CD4-positive, alpha-beta T cell treated with Interleukin-1 beta for 1 hour (primary cell): ENCODE results near the gene CYP2R1.
"Not testable (repeated sequence)": the region's sequence is repeated elsewhere in the genome, so short reads cannot be mapped to it uniquely, and the experiment has no call there.

ENCODE experiments used
- DNase-seq, 2 donors: peaks; one replicate each; pipeline ENCODE4 v3.0.0-alpha.2; 2020 to 2022

Gene CYP2R1

DNA sequence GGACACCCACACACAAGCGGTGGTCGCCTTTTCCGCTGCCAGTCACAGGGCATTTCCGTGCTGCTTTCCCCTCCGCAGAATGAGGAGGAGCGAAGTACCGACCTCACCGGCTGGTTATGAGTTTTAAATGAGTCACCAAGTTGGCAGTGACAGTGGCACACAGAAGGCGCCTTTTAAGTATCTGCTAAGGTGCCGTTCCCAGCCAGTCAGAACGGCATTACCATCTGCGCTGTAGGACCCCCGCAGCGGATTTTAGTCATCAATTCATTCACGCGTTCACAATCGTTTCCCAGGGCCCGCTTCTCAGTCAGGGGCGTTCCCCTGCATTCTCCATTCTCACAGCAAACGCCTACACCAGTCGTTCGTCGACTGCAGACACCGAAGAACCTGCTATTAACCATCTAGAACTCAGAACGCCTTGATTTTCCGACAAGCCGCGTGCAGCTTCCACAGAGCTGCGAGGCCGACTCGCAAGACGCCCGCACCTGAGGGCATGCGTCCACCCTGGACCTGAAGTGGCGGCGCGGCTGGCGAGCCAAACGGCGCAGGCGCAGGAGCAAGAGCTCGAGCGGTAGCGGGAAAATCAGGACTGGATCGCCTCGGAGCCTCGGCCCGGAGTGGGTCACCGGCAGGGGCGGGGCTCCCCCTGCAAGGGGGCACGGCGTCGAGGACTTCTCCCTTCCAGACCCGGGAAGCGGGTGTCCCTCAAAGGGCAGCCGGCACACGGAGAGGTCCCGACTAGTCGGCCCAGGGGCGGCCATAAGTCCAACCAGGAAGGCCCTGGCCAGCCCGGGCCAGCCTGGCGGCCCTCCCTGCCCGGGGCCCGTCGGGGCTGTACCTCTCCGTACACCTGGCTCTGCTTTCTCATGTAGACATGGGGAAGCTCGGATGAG is 642 bp downstream of the CYP2R1 start:
- peak; percentile 87 to 90 for DNase-seq

DNA sequence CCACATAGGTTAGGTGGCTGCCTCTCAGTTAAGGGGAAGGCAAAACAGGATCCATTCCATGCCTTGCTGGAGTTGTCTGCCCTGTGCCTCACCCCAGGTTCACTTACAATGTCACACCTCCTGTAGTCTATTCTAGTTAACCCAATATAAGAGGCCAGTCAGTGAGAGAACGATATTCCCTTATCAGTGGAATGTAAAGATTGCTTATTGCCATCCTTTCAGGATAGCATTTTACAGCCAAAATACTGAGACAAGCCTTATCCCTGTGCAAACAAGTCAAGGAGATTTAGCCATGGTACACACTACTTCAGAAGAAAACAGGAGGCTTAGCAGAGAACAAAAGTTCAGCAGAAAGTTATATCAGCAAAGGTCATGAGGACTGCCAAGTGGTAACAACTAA is 5.5 kb downstream of the CYP2R1 start:
- no peak for DNase-seq

DNA sequence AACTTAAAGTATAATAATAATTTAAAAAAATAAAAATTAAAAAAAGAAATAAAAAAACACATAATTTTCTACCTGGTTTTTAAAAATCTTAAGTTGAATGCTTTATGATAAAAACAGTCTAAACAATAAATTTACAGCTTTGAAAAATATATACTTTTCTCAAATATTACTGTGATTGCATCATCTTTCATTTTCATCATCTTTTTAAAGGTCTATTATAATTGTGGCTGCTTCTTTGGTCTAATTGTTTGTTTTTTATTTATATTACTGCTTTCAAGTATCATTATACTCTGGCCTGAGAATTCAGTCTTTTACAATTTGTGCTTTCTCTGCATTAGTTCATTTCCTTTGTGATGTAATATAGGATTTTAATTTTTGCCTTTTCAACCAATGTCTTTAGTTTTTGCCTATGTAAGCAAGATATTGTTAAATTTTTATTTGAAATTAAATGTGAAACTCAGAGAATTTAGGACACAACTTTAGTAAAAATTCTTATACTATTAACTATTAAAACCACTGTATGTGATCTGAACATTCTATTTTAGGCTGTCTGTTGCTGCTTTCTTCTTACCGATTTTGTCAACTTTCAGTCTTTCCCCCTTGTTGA is 7.3 kb downstream of the CYP2R1 start:
- DNase-seq = no peak

DNA sequence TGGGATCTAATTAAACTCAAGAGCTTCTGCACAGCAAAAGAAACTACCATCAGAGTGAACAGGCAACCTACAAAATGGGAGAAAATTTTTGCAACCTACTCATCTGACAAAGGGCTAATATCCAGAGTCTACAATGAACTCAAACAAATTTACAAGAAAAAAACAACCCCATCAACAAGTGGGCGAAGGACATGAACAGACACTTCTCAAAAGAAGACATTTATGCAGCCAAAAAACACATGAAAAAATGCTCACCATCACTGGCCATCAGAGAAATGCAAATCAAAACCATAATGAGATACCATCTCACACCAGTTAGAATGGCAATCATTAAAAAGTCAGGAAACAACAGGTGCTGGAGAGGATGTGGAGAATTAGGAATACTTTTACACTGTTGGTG is 8.3 kb downstream of the CYP2R1 start:
- not testable (repeated sequence) for DNase-seq

DNA sequence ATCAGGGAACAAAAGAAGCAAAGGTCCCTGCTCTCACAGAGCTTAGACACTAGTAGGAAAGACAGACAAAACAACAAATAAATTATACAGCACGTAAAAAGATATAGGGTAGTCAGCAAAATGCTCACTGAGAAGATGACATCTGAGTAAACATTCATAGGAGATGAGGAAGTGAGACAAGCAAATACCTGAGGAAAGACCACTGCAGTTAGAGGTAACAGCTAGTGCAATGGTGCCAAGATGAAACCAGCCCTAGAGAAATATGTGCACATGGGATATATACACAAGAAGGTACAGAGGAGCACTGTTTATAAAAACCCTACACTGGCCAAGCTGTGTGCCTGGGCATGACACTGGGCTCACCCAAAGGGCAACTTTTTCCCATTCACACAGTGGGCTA is 9.8 kb downstream of the CYP2R1 start:
- no peak for DNase-seq

DNA sequence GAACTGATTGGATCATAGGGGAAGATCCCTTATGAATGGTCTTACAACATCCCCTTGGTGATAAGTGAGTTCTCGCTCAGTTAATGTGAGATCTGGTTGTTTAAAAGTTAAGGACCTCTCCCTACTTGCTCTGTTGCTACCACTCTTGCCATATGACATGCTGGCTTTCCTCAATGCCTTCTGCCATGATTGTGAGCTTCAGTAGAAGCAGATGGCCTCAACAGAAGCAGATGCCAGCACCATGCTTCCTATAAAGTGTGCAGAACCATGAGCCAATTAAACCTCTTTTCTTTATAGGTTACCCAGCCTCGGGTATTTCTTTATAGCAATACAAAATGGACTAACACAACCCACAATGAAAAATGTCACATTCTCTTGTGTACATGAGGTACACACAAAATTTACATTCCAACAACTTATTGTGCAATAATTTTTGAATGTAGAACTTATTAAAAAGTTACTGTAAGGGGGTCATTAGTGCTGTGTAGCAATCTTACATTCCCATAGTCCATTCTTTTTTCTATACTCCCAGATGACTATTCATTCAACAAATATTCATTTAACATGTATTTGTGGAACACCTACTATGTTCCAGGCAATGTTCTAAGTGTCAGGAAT is 10.3 kb downstream of the CYP2R1 start:
- DNase-seq = no peak

DNA sequence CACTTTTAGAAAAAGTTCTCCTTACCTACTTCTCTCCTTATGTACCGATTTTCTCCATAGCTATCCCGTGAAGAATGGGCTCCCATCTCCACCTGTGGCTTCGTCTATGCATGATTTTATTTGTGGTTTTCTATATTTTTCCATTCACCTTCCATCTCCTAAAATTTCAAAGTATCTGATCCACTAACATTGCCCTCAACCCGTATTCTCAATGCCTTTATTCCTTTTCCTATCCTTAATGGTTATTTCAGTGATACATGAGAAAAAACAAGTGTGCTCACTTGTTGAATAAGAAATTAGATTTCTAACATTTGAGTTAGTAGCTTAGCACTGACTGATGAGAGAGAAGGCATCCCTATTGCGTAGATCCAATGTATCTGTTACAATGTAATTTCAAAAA is 16.9 kb downstream of the CYP2R1 start:
- no peak for DNase-seq

DNA sequence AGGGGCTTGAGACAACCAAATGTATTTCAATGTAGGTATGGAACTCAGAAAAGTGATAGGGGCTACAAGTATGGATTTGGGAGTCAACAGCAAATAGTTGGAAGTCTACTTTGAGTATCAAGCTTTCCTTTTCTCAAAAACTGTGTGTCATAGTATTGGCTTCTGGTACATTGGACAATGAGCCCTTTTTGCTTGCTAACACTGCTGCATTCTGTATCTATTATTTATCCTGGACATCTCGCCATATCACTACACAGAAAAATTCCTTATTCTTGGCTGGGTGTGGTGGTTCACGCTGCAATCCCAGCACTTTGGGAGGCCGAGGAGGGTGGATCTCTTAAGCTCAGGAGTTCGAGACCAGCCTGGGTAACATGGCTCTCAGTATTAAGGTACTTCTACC is 18.4 kb downstream of the CYP2R1 start:
- DNase-seq = no peak

DNA sequence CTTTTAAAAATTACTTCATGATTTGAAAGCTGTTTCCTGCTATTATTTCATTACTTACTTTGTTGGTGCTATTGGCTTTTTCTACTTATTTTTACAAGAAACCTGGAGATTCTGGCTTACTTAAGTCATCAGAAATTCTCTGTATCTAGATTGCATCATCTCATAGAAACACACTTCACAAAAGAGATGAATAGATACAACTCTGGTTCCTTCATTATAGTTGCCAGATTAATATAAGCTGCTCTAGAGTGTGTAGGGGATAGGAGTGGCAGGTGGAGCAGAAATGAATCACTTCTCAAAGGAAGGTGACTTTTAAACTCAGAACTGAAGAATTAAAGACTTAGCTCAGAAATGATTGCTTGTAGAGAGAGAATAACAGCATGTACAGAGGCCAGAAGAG is 20.0 kb downstream of the CYP2R1 start:
- DNase-seq = no peak

DNA sequence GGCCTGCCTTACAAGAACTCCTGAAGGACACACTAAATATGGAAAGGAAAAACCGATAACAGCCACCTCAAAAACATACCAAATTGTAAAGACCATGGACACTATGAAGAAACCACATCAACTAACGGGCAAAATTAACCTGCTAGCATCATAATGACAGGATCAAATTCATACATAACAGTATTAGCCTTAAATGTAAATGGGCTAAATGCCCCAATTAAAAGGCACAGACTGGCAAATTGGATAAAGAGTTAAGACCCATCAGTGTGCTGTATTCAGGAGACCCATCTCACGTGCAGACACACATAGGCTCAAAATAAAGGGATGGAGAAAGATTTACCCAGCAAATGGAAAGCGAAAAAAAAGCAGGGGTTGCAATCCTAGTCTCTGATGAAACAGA is 28.3 kb downstream of the CYP2R1 start:
- DNase-seq = not testable (repeated sequence)

DNA sequence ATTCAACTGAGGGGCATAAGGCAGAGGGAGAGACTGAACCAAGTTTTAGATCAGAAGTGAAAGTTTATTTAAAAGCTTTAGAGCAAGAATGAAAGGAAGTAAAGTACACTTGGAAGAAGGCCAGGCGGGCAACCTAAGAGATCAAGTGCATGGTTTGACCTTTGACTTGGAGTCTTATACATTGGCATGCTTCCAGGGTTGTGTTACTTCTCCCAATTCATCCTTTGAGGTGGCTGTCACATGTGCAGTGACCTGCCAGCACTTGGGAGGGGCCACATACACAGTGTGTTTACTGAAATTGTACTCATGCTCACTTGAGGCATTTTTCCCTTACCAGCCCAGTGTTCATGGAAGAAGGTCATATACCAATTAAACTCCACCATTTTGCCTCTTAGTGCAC is 30.4 kb downstream of the CYP2R1 start:
- no peak for DNase-seq

DNA sequence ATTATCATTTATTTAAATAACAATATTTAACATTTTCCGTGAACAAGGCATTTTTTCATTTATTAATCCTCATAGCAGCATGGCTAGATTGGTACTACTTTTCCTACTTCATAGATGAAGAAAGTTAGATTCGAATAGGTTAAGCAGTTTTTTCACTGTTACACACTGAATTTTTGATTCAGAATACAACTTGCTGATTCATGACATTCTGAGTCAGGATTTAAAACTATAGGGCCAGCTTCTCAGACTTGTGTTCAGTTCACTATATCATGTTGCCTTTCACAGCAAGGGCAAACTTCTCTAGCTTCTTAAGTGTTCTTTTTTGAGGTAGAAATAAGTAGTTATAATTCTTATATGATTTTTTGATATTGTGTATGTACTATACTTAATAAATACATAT is 31.5 kb downstream of the CYP2R1 start:
- no peak for DNase-seq

DNA sequence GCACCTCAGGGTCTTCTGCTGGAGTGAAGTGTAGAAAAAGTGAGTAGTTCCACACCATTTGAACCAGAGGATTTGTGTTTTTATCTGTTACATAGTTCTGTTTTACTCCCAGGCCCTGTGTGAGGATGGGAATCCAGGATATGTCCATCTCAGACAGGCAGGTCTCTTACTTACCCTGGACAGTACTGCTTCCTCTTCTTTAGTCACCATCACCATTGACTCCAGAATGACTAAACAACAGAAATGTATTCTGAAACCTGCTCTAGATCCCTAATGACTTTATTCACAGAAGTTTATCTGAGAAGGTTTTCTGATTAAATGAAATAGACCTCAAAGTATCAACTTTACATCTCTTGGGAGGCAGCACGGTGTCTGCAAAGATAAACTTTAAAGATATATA is 33.6 kb downstream of the CYP2R1 start:
- no peak for DNase-seq

DNA sequence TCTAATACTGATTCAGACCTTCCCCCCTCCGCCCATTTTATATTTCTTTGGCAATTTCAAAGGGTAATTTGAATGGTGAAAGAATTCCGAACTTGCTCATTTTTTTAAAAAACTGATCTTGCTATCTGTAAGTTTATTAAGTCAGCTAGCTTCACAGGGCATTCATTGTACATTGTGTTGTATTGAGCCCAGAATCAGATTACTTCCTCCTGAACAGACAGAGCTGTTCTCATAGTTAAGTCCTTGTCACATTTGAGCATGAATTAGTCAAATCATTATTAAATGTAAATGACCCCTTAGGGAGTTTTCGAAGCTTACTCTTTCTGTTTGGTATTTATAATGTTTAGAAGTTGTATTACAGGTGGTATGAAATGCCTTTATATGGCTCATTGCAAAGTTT is 34.4 kb downstream of the CYP2R1 start:
- no peak for DNase-seq

DNA sequence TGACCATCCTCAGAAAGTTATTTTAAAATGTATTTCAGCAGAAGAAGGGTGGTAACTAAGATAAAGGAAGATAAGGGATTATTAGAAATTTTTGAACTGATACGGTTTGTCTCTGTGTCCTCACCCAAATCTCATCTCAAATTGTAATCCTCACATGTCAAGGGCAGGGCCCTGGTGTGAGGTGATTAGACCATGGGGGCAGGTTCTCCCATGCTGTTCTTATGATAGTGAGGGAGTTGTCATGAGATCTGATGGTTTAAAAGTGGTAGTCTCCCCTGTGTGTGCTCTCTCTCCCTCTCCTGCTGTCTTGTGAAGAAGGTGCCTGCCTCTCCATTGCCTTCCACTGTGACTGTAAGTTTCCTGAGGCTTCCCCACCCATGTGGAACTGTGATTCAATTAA is 36.1 kb downstream of the CYP2R1 start:
- DNase-seq = no peak

DNA sequence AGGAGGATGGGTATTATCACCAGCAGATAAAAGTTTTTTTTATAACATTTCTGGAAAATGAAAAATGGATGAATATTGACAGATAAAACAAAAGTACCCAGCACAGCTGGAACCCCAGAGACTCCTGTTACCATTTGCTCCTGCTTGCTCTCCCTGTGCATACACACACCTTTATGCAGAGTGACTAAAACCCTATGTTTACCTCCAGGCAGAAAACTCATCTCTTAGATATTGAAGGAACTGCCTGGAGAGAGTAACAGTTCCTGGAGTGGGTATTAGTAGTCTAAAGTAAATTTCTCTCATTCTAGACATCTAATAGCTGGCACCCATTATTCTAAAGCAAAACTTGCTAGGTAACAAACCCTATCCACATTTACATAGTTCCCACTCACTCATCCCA is 38.0 kb downstream of the CYP2R1 start:
- no peak for DNase-seq

DNA sequence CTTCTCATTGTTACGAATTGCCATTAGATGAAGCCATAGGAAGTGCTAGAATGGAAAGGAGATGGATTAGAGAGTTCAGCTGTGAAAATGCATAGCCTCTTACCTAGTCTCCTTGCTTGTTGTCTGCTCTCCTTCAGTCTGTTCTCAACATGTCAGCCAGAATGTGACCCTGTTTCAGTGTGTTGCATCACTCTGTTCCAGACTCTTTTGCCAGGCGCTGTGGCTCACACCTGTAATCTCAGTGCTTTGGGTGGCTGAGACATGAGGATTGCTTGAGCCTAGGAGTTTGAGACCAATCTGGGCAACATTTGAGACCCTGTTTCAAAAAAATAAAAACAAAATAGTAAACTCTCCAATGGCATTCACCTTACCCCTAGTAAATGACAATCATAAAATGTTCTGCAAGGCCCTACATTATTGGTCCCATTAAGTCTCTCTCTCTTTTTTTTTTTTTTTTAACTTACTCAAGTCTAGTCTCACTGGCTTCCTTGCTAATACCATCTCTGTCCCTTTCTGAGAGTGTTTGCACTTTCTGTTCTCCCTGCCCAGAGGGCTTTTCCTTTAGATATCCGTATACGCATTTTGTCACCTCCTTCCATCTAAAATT is 39.4 kb downstream of the CYP2R1 start:
- DNase-seq = no peak

DNA sequence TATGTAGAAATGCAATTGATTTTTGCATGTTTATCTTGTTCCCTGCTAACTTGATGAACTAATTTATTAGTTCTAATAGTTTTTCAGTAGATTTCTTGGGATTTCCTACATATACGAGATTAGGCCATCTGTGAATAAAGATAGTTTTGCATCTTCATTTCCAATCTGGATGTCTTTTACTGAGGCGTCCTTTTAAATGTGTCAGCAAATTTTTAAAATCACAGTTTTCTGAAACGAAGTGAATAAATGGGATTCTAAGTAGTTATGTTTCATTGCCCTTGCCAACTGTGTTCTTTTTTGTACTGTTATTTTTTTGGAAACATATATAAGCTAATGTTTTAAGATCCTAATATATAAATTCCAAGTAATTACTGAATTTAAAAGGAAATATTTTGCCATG is 50.0 kb downstream of the CYP2R1 start:
- DNase-seq = no peak

DNA sequence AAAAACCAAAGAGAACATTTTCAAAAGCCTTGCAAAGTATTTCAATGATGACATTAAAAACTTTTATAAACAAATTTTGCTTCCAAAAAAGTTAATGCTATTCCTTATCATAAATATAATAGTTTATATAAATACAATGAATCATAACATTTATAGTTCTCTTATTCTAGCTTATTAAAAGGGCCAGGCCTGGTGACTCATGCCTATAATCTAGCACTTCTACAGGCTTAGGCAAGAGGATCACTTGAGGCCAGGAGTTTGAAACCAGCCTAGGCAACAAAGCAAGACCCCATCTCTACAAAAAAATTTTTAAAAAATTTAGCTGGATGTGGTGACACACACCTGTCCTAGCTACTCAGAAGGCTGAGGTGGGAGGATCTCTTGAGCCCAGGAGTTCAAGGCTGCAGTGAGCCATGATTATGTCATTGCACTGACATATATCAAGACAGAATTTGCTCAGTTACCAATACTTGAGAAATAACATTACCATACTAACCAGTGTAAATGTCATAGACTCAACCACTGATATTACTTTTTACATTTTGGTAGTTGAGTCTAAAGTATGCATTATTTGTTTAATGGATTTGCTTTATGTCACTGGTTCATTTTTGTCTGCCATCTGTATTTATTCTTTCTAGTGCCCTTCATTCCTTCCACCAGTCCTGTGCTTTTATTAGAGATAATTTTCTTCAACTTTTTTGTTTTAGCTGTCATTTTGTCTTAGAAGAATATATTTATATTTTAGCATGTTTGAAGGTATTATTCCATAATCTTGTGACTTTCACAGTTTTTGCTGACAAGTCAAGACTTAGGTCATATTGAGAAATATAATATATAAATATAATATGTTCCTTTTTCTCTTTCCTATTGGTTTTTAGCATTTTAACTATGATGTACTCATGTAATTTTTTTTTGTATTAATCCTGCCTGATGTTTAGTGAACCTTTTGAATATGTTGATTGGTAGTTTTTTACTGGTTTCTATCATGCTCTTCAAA is 56.2 kb downstream of the CYP2R1 start:
- DNase-seq = no peak
